GM19467 (cell line): ENCODE measurements around the gene ZBTB43.

Source experiments
- ATAC-seq: cut with Tn5 transposase; IDR thresholded peaks from one replicate; pipeline ENCODE4 v1.9.1; 2021; ENCODE audit warnings: mild to moderate bottlenecking, moderate library complexity; ENCODE audit not compliant: unreplicated experiment

ZBTB43 gene

GRCh38 chr9:126882746-126883145 lies 77.9 kb downstream of the ZBTB43 start:
- ATAC-seq, result no peak

DNA sequence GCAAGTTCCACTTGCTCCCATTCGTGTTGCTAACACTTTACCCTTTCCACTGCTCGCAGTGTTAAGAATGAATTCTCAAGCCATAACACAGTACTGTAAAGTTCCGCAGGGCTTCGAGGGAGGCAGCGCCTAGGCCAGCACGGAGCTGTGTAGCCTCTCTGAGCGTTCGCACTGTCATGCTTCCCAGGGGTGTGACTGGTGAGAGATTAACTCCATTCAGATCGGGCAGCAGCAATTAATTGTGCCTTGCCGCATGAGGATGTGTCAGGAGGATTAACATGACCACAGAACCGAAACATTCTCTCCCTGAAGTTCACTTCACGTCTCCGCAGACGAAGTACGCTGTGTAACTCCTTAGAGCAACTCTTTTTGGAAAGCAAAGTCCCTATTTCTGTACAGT lies 78.8 kb downstream of the ZBTB43 start:
- no peak for ATAC-seq

DNA sequence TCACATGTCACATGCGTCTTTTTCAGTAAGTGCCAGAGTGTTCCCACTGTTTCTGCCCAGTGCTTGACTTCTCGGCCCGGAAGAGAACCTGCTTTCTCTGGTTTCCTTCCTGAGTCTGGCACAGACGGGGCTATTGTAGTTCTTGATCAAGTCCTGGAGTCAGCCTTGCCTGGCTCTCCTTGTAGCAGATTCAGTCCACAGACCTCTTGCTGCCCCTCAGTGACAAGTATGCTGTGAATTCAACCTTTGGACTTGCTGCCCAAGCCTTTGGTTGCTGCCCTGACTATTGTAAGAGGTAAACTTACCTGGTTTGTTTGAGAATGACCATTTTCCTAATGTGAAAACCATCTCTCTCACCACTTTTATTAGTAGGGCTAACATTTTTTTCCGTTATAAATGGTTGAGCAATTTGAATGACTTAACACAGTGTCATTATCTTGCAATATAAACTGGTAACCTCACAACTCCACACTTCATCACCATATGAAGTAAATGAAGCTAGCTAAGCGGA lies 80.3 kb downstream of the ZBTB43 start:
- ATAC-seq, result no peak

GRCh38 chr9:126886034-126886822 lies 81.4 kb downstream of the ZBTB43 start:
- no peak for ATAC-seq

DNA sequence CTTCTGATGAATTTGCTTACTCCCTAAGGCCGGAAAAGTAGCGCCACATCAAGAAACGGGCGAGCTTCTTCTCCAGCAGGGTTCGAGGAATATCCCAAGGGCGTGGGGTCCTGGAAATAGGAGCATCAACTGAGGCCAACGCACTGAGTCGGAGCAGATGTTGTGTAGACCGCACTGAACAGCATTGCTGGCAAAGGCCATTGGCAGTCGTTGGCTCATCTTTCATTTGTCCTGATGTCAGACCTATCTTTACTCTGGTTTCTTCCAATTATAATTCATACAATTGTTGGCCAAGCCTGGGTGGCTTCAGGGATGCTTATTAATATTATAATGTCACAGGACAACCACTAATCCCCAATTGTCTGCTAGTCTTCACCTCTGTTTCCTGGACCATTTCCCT lies 82.1 kb downstream of the ZBTB43 start:
- ATAC-seq, result no peak
